OCI-LY7 (cell line): ENCODE data around the gene OPCML.

Experiments
- EZH2phosphoT487 ChIP-seq: fragments of 200-600 bp; sonication (generic); IDR thresholded peaks from 2 replicates; pipeline ENCODE4 v1.6.1; 2018; ENCODE audit warnings: low read depth, borderline replicate concordance, mild to moderate bottlenecking, mixed run types, antibody characterized with exemption, low read length, moderate library complexity, mixed read lengths
- TF ChIP-seq, protein P1 (sequence below): fragments of 200-600 bp; sonication (generic); conservative IDR thresholded peaks from 2 replicates; pipeline ENCODE4 v1.5.1; 2014; ENCODE audit warnings: mild to moderate bottlenecking, antibody characterized with exemption, low read length, moderate library complexity, mixed read lengths

GRCh38 chr11:133500435-133500834 is 31.9 kb downstream of the OPCML start:
- TF ChIP-seq, protein P1, sequence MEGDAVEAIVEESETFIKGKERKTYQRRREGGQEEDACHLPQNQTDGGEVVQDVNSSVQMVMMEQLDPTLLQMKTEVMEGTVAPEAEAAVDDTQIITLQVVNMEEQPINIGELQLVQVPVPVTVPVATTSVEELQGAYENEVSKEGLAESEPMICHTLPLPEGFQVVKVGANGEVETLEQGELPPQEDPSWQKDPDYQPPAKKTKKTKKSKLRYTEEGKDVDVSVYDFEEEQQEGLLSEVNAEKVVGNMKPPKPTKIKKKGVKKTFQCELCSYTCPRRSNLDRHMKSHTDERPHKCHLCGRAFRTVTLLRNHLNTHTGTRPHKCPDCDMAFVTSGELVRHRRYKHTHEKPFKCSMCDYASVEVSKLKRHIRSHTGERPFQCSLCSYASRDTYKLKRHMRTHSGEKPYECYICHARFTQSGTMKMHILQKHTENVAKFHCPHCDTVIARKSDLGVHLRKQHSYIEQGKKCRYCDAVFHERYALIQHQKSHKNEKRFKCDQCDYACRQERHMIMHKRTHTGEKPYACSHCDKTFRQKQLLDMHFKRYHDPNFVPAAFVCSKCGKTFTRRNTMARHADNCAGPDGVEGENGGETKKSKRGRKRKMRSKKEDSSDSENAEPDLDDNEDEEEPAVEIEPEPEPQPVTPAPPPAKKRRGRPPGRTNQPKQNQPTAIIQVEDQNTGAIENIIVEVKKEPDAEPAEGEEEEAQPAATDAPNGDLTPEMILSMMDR: no peak
- no peak for TF ChIP-seq EZH2phosphoT487
